Measurements from ENCODE around the gene YRDC. TPM values are rescaled to one million over a fixed set of nuclear protein-coding genes. Genes with fewer than 3 reads are reported as not detected.

YRDC gene
- polyA plus RNA-seq, 1 donor (not counting 4 experiments of a cell fraction or from before 2014, with no cell fraction given): 22.2 TPM

- H3K9ac ChIP-seq (ENCODE audit: control insufficient read depth, extremely low read depth, insufficient read depth, low read length): no peak overlapping the region
- DNase-seq (ENCODE audit: low read depth, low spot score) (no peak), FAIRE-seq (no peak)
- no peaks in the 10 kb centered on the region for H3K36me3 ChIP-seq (ENCODE audit: control insufficient read depth in 2 of 2, extremely low read depth in 1 of 2, insufficient read depth in 2 of 2, low read length in 2 of 2)
- no peak overlapping the region for H2AFZ ChIP-seq (ENCODE audit: control insufficient read depth, low read length)
- dilution Hi-C loops (cut with MboI; ENCODE audit: extremely low pct_ligation_motif_present, low sequenced_read_pairs): no loop called here
- H3K9me1 ChIP-seq (ENCODE audit: control insufficient read depth, extremely low read depth, insufficient read depth, low read length): no peaks in the 10 kb centered on the region
- no peaks in the 10 kb centered on the region for H3K4me1 ChIP-seq (ENCODE audit: control insufficient read depth, extremely low read depth, insufficient read depth, low read length)
- no peak overlapping the region for H3K4me3 ChIP-seq (ENCODE audit: control insufficient read depth in 2 of 3, extremely low read depth in 1 of 3, insufficient read depth in 2 of 3, low read depth in 1 of 3, low read length in 3 of 3)
- no peaks in the 10 kb centered on the region for H3K9me3 ChIP-seq (ENCODE audit: control insufficient read depth, low read depth, low read length)
- no peak overlapping the region for H3K4me2 ChIP-seq (ENCODE audit: control insufficient read depth, extremely low read depth, insufficient read depth, low read depth, low read length)
- peaks cover 25% of the 10 kb centered on the region for H3K27me3 ChIP-seq (ENCODE audit: control insufficient read depth, extremely low read depth, insufficient read depth, low read length)
- peak; percentile 73 for TF ChIP-seq EZH2 (IDR thresholded peaks at IDR 0.05; ENCODE audit: low read length)
- TF ChIP-seq CTCF (optimal IDR thresholded peaks at IDR 0.05 in 1 of 3, IDR thresholded peaks at IDR 0.05 in 1 of 3, conservative IDR thresholded peaks at IDR 0.05 in 1 of 3; ENCODE audit: extremely low read depth in 1 of 3, insufficient read depth in 2 of 3, low read length in 3 of 3): no peak
- peaks cover 2% of the 10 kb centered on the region for H4K20me1 ChIP-seq (ENCODE audit: control insufficient read depth, extremely low read depth, insufficient read depth, low read length)
- no peaks in the 10 kb centered on the region for H3K79me2 ChIP-seq (ENCODE audit: control insufficient read depth, insufficient read depth, low read length)
- no peak overlapping the region for H3K27ac ChIP-seq (ENCODE audit: control insufficient read depth, insufficient read depth, low read length)
Measured at GRCh38 chr1:37792943-37793686, 14.9 kb downstream of the YRDC start.

GRCh38 chr1:37782491-37782890 lies 25.5 kb downstream of the YRDC start:
- dilution Hi-C loops (cut with MboI; ENCODE audit: extremely low pct_ligation_motif_present, low sequenced_read_pairs): no loop called here
- Histone ChIP-seq H3K27me3 (ENCODE audit: control insufficient read depth, extremely low read depth, insufficient read depth, low read length) (peaks cover 12% of the 10 kb centered on the region), H3K4me2 (ENCODE audit: control insufficient read depth, extremely low read depth, insufficient read depth, low read depth, low read length) (no peak overlapping the region), H3K27ac (ENCODE audit: control insufficient read depth, insufficient read depth, low read length) (no peak overlapping the region), H2AFZ (ENCODE audit: control insufficient read depth, low read length) (no peak overlapping the region), H3K4me3 (ENCODE audit: control insufficient read depth in 2 of 3, extremely low read depth in 1 of 3, insufficient read depth in 2 of 3, low read depth in 1 of 3, low read length in 3 of 3) (no peak overlapping the region), H3K4me1 (ENCODE audit: control insufficient read depth, extremely low read depth, insufficient read depth, low read length) (no peaks in the 10 kb centered on the region), H3K79me2 (ENCODE audit: control insufficient read depth, insufficient read depth, low read length) (no peaks in the 10 kb centered on the region), H3K9ac (ENCODE audit: control insufficient read depth, extremely low read depth, insufficient read depth, low read length) (no peak overlapping the region), H3K9me3 (ENCODE audit: control insufficient read depth, low read depth, low read length) (no peaks in the 10 kb centered on the region), H3K9me1 (ENCODE audit: control insufficient read depth, extremely low read depth, insufficient read depth, low read length) (no peaks in the 10 kb centered on the region), H4K20me1 (ENCODE audit: control insufficient read depth, extremely low read depth, insufficient read depth, low read length) (no peaks in the 10 kb centered on the region), H3K36me3 (ENCODE audit: control insufficient read depth in 2 of 2, extremely low read depth in 1 of 2, insufficient read depth in 2 of 2, low read length in 2 of 2) (no peaks in the 10 kb centered on the region)
- TF ChIP-seq EZH2 (IDR thresholded peaks at IDR 0.05; ENCODE audit: low read length): no peak
- TF ChIP-seq CTCF (optimal IDR thresholded peaks at IDR 0.05 in 1 of 3, IDR thresholded peaks at IDR 0.05 in 1 of 3, conservative IDR thresholded peaks at IDR 0.05 in 1 of 3; ENCODE audit: extremely low read depth in 1 of 3, insufficient read depth in 2 of 3, low read length in 3 of 3): no peak
- FAIRE-seq (no peak), DNase-seq (ENCODE audit: low read depth, low spot score) (no peak)

Data from keratinocyte (primary cell).